Pulmonary artery endothelial cell (primary cell): ENCODE results near the gene FKBP5. TPM values are rescaled to one million over a fixed set of nuclear protein-coding genes. Genes with fewer than 3 reads are reported as not detected.

Experiments
- DNase-seq: peaks from one replicate; pipeline ENCODE4 v3.0.0-alpha.2; 2011; ENCODE audit warnings: low read depth, low spot score
- total RNA-seq: library from RNA; depleted of rRNA; stranded (reverse); fragments of >200 nt; gene quantifications from 2 replicates; pipeline ENCODE4 v1.2.3, GENCODE V29; 2014

Gene FKBP5
- total RNA-seq, 1 donor from 2014 or later = 67.2 TPM

DNA sequence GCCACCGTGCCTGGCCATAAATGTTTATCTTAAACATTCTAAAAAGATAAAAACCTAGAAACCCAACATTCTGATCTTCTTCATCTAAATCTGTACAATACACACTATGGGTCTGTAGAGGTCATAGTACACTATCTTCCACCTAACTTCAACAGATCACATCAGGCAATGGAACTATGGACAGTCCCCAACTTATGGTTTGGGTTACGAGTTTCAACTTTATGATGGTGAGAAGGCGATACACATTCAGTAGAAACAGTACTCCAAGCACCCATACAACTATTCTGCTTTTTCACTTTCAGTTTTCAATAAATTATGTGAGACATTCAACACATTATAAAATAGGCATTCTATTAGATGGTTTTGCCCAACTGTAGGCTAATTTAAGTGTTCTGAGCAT lies 23.1 kb downstream of the FKBP5 start:
- no peak for DNase-seq

DNA sequence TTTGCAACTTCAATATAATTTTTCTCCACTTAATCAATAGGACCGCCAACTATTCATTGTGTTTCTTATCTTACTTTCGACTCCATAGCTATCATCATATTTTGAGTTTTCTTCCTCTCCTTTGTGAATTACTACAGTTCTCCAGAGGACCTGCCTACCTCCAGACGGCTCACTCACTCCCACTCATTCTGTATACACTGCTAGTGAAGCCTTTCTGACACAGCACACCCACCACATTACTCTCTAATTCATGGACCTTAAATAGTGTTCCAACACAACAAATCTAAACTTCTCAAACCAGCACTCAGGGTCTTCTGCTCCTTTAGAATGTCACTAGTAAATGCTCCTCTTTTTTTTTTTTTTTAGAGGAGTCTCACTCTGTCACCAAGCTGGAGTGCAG lies 23.8 kb downstream of the FKBP5 start:
- DNase-seq = no peak

DNA sequence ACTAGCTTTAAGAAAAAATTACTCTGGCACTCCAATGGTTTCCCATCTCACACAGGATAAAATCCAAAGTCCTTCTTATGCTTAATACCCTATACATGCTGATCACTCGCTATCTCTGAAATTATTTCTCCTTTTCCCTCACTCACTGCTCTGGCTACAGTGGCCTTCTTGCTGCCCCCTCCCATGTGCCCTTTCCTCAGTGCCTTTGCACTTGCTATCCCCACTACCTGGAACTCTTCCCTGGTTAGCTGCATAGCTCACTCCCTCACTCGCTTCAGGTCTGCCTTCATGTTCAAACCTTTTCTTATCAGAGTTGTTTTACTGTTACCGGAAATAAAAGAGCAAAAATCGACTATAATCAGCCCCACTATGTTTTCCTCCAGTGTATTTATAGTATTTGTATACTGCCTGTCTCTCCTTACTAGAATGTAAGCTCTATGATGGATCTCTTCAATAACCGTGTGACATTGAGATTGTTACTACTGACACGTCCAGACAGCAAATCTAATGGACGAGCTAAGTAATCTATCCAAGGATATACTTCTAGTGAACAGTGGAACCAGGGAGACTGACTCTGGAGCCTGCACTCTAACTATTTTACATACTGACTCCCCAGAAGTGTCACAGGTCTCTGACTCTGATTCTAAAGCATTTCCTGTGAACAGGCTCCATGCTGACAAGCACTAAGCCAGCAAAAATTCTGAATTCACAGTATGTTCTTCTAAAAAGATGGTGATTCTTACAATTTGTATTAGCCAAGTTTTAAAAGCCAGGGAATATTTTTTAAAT lies 25.1 kb downstream of the FKBP5 start:
- peak; percentile 26 for DNase-seq

DNA sequence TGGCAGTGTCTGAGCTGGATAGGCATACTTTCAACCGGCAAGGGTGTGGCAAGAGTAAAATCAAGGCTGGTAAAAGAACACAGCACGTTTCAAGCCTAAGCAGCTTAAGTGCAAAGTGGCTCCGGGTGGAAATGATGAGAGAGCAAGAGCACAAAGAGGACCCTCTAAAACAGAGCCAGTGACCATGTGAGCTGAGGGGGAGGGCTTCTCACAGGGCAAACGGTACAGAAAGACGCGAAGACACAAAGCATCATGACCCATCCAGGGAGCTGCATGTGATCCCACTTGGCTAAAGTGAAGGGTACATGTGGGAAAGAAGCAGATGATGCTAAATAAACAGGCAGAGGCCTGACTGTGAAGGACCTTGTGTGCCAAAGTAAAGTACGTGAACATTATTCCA lies 25.7 kb downstream of the FKBP5 start:
- DNase-seq = no peak

DNA sequence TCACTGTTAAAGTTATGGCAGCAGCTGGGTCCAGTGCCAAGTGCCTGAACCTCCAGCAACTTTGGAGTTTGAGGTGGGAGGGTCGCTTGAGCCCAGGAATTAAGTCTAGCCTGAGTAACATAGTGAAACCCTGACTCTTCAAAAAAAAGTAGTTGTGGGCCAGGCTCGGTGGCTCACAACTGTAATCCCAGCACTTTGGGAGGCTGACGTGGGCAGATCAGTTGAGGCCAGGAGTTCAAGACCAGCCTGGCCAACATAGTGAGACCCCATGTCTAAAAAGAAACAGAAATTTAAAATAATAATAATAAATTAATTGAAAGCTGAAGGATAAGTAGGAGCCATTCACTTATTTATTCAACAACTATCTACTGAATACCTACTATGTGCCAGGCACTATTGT lies 33.8 kb downstream of the FKBP5 start:
- no peak for DNase-seq

DNA sequence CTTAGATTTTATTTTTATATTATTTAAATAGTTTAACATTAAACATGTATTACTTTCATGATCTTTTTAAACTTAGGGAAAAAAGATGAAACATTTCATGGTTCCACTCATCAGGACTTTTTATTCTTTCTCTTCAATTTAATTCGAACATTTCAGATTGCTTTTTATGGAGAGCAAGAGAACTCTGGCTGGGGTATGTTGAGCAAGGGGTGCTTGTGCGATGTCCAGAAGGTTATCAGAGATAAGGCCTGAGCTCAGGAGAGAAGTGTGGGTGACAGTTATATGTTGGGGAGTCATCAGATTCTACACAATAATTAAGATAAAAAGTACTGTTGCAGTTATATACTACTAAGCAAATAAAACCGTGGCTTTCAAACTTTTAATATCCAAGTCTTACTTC lies 37.5 kb downstream of the FKBP5 start:
- DNase-seq = no peak

DNA sequence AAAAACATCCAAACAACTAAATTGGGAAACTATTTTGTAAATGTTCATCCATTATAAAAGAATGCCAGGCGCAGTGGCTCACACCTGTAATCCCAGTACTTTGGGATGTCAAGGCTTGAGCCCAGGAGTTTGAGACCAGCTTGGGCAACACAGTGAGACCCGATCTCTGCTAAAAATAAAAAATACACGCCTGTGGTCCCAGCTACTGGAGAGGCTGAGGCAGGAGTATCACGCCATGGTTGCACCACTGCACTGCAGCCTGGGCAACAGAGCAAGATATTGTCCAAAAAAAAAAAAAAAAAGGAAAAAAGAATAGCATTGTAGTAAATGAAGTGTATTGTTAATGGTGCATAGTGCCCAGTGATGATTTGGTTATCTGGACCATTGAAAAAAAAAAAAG lies 38.7 kb downstream of the FKBP5 start:
- DNase-seq = no peak

DNA sequence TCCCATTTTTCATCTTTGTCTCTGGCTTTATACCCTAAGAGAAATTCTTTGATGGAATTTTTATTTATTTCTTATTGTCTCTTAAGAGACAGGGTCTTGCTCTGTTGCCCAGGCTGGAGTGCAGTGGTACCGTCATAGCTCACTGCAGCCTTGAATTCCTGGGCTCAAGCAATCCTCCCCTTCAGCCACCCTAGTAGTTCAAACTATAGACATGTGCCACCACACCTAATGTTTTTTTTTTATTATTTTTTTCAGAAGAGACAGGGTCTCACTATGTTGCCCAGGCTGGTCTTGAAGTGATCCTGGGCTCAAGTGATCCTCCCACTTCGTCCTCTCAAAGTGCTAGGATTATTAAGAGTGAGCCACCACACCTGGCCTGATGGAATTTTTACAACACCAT lies 40.5 kb downstream of the FKBP5 start:
- DNase-seq = no peak

DNA sequence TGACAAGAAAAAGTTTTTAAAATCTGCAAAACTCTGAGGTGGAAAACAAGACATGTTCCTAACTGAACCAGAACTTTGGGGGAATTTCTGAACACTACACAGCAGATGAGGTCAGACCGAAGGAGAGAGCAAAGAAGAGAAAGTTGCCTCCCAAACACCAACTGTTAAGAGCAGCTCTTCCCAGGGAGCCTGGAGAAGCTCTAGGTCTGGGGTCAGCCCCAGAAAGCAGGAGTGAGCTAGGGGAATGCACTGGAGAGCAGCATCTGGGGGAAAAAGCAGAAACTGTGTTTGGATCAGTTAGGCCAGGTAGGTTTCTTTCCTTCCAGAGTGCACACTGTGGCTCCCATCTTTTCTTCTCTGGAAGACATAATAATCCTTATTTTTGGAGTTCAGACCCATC lies 41.3 kb downstream of the FKBP5 start:
- DNase-seq = no peak

DNA sequence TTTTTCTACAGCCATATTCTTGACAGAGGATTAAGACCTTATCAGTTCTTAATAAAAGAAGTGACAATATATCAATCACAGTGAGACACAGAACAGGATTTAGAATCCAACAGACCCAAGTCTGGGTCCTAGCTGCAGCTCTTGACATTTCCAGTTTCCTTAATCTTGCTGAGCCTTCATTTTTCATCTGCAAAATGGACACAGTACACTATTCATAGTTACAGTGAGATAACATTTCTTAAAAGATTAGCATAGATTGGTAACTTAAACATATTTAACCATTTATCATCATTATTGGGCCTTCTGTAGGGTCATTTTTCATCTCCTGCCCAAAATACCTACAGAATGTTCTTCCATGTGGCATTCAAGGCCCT lies 45.6 kb downstream of the FKBP5 start:
- no peak for DNase-seq

DNA sequence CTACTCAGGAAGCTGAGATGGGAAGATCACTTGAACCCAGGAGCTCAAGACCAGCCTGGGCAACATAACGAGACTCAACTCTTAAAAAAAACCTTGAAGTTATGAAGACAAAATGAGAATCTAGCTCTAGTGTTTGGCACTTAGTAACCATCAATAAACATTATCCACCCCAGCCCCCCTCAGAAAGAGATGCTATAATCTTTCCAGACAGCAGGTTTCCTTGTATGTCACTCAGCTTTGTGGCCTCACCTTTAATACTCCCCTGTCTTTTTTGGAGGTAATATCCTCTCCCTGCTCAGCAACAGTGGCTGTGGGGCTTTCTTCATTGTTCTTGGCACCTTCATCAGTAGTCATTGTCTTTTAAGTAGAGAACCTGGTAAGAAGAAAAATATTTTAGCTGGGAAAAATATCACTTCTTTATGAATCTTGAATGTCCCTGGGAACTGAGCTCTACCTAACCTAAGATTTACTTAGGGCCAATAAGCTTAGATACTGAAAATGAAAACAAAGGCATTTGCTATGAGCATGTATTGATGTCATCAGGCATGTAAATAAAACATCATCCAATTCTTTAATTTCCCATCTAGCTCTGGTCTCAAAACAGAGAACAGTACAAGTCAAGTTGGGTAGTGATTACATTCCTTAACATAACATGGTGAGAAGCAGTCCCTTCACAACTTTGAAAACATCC lies 46.1 kb downstream of the FKBP5 start:
- DNase-seq = no peak

DNA sequence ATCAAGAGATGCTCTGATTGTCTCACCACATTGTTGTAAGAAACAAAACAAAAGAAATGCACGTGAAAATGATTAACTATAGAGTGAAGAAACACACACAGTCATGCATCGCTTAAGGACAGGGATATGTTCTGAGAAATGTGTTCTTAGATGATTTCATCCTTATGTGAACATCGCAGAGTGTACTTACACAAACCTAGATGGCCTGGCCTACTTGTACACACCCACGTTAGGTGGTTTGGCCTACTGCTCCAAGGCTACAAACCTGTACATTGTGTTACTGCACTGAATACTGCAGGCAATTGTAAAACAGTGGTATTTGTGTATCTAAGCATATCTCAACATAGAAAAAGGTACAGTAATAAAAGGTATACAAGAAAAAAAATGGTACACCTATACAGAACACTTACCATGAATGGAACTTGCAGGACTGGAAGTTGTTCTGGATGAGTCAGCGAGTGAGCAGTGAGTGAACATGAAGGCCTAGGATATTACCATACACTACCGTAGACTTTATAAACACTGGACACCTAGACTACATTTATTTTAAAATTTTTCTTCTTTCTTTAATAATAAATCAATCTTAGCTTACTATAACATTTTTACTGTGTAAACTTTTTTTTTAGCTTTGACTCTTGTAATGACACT lies 48.6 kb downstream of the FKBP5 start:
- no peak for DNase-seq

DNA sequence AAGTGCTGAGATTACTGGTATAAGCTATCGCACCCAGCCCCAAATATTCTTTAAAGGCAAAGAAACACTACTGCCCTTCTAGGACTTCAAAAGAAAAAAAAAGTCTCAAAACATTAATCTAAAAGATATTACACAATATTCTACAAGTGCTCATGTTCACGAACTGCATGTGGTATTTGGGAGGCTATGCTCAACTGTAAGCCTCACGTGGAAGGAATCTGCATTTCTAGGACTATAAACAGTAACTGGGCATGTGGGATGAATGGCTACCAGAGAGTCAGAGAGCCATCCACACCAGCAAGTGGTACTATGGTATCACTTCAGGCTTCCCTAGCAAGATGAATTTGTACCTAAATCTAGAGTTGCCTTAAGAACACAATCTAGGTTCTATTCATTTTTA lies 50.0 kb downstream of the FKBP5 start:
- no peak for DNase-seq

DNA sequence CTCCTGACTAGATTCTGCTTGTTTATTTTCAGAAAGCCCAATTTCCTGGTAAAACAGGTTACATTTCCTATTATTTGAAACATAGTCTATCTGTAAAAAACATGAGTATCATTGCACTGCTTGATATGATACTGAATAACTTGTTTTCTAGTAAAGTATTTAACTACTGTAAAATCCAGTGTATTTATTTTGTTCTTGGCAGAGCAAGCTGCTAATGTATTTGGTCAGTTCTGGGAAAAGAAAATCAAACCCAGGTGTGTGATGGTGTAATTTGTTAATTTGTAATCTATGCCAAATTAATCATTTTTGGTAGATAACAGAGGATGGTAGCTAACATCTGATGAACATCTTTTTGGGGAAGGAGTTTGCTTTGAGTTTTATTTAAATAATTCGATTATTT lies 50.8 kb downstream of the FKBP5 start:
- DNase-seq = no peak

DNA sequence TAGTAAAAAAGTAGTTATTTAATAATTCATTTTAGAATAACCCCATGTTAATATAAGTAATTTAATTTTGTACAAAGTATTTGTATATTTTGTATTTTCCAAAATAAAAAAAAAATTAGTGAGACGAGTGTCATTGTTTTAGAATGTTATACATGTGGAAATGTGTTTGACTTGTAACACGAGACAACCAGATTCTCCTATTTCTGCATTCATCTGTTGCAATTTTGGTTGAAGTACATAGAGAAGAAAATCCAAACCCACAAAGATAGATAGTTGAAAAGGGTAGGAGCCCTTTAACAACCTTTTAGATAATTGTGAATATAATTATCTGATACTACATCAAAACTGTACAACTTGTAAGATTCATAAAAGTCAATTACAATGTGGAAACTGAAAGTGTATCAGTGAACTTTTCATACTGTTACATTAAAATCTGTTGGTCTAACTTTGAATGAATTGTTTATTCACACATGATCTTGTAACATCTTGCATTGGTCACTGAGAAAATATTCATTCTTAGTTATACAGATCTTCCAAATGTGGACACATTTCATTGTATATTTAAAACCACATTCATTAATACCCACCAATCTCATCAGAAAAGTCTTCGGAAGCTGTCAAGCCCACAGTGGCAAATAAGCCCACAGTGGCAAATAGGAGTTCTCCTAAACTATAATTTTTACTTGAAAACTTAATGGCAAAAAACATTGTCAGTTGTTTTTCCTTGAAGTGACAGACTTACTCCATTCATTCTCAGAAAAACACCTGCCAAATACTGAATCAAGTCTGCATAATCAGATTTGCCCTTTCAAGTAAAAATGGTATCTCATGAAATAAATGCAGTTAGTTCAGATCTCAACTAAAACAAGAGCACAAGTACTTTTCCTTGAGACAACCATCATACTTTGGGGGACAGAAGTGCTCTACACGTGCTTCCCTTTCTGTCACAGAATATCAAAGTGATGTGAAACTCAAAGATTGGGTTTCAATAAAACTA lies 52.8 kb downstream of the FKBP5 start:
- no peak for DNase-seq

DNA sequence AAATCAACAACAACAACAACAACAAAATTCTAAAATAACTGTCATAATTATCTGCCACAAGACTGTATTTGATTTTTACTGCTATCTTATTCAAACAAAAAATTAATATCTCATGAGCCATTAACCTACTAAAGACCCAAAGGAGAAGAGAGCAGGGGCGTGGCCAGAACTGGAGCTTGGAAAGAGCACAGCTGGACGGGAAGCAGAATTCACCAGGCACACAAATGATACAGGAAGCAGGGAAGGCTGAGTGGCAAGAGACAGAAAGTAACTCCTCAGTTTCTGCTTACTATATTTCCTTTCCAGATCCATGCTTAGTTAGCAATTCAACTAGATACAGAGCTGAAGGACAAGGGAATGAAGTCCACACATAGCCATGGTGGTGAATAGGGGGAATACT lies 54.4 kb downstream of the FKBP5 start:
- peak; percentile 4 for DNase-seq

DNA sequence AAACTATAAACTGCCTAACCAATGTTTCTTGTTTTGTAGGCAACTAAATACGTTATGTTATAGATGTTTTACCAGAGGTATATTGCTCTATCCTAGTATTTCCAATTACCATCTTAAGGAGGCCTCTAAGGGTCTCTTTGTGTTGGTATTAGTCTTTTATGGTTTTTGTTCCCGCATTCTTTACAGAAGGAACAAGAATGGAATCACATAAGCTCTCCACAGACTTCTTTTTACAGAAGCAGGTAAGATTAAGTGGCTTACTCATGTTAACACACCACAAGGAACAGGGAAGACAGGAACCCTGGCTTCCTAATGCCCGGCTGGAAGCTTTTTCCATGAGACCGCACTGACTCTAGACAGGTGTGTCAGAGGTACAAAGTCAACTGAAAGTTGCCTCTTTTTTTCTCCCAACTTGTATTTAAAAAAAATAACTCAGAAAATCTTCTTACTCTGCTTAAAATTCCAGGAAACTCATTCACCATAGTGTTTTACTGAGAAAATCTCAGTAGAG lies 55.1 kb downstream of the FKBP5 start:
- DNase-seq = no peak

DNA sequence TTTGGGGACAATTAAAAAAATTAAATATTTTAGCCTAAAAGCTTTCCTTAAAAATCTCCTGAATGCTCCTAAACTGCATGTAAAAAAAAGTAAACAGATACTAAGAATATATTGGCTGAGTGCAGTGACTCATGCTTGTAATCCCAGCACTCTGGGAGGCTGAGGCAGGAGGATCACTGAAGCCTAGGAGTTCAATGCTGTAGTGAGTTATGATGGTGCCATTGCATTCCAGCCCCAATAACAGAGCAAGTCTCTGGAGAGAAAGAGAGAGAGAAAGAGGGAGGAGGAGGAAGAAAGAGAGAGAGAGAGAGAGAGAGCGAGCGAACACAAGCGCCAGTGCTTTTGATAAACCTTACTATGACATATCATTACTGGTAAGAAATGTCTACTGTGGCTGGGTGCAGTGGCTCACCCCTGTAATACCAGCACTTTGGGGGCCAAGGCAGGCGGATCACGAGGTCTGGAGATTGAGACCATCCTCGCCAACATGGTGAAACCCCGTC lies 58.8 kb downstream of the FKBP5 start:
- no peak for DNase-seq

DNA sequence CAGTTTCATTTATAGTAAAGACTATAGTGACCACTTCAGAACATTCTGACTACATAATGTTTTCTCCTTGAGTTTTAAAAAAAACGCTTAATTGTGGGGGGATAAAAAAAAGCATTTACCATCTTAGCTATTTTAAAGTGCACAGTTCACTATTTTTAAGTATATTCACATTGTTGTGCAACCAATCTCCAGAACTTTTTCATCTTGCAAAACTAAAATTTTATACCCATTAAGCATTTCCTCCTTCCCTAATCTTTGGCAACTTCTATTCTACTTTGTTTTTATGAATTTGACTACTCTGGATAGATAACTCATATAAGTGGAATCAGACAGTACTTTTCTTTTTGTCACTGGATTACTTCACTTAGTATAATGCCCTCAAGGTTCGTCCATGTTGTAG lies 62.3 kb downstream of the FKBP5 start:
- DNase-seq = no peak

DNA sequence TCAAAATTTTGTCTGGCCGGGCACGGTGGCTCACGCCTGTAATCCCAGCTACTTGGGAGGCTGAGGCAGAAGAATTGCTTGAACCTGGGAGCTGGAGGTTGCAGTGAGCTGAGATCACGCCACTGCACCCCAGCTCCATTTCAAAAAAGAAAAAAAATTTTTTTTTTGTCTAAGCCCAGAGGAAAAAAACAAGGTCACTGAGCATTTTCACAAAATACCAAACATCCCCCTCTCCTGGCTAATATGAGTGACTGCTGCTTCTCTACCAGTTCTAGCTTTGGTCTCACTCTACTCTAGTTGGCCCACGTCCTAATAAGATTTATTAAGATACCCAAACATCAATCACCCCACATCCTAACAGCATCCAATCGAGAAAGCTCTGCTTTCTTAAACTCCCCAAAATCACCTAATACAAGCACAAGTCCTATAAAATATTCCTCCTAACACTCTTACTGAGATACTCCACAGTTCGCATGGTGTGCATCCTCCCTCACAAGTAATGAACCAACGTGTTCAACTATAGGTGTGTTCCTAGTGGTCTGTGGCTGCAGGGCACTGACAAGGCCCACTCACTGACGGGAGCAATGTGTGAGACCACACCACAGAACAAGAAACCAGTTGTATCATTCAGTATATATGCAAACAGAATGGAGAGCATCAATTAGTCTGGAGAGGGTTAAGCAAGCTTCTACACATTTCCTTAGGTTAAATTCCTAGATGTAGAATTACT lies 64.2 kb downstream of the FKBP5 start:
- no peak for DNase-seq
